ENCODE measurements around the gene EZH2. TPM values are rescaled to one million over a fixed set of nuclear protein-coding genes. Genes with fewer than 3 reads are reported as not detected.

EZH2 gene
- total and polyA plus RNA-seq, 2 donors from 2014 or later = 1.6 to 4.7 TPM

- Histone ChIP-seq H3K4me3 (ENCODE audit: low read length in 3 of 3) (no peak overlapping the region), H3K27me3 (ENCODE audit: control insufficient read depth, insufficient read depth, low read length) (no peaks in the 10 kb centered on the region), H3K9me3 (ENCODE audit: control insufficient read depth in 2 of 3, insufficient read depth in 1 of 3, low read length in 3 of 3) (no peaks in the 10 kb centered on the region), H3K9ac (ENCODE audit: low read length in 3 of 3) (no peak overlapping the region), H3K36me3 (ENCODE audit: control insufficient read depth in 2 of 3, insufficient read depth in 3 of 3, low read length in 3 of 3) (peaks cover 7 to 60% (median 39%) of the 10 kb centered on the region in 3 donors), H3K4me1 (ENCODE audit: control insufficient read depth in 2 of 3, insufficient read depth in 2 of 3, low read depth in 1 of 3, low read length in 3 of 3) (no peaks in the 10 kb centered on the region), H3K27ac (ENCODE audit: low read depth in 2 of 2, low read length in 2 of 2) (no peak overlapping the region)
- intact Hi-C loops (cut with DNase I) = no loop called here
- FAIRE-seq = no peak
- no peak for DNase-seq
- no peak for TF ChIP-seq CTCF (IDR thresholded peaks at IDR 0.05; ENCODE audit: borderline replicate concordance, extremely low read depth, insufficient read depth)
Observed at GRCh38 chr7:148794476-148794875, 89.6 kb downstream of the EZH2 start.

GRCh38 chr7:148793590-148793989 is 90.5 kb downstream of the EZH2 start:
- DNase-seq = no peak
- Histone ChIP-seq H3K9me3 (ENCODE audit: control insufficient read depth in 2 of 3, insufficient read depth in 1 of 3, low read length in 3 of 3) (no peaks in the 10 kb centered on the region), H3K4me3 (ENCODE audit: low read length in 3 of 3) (no peak overlapping the region), H3K36me3 (ENCODE audit: control insufficient read depth in 2 of 3, insufficient read depth in 3 of 3, low read length in 3 of 3) (peaks cover 5 to 59% (median 35%) of the 10 kb centered on the region in 3 donors), H3K9ac (ENCODE audit: low read length in 3 of 3) (no peak overlapping the region), H3K4me1 (ENCODE audit: control insufficient read depth in 2 of 3, insufficient read depth in 2 of 3, low read depth in 1 of 3, low read length in 3 of 3) (no peaks in the 10 kb centered on the region), H3K27me3 (ENCODE audit: control insufficient read depth, insufficient read depth, low read length) (no peaks in the 10 kb centered on the region), H3K27ac (ENCODE audit: low read depth in 2 of 2, low read length in 2 of 2) (no peak overlapping the region)
- FAIRE-seq = no peak
- no peak for TF ChIP-seq CTCF (IDR thresholded peaks at IDR 0.05; ENCODE audit: borderline replicate concordance, extremely low read depth, insufficient read depth)
- intact Hi-C loops (cut with DNase I) = no loop called here

- H3K4me1 ChIP-seq (ENCODE audit: control insufficient read depth in 2 of 3, insufficient read depth in 2 of 3, low read depth in 1 of 3, low read length in 3 of 3) = no peaks in the 10 kb centered on the region
- H3K9ac ChIP-seq (ENCODE audit: low read length in 3 of 3) = no peak overlapping the region
- FAIRE-seq = no peak
- no peaks in the 10 kb centered on the region for H3K27me3 ChIP-seq (ENCODE audit: control insufficient read depth, insufficient read depth, low read length)
- no peak overlapping the region for H3K27ac ChIP-seq (ENCODE audit: low read depth in 2 of 2, low read length in 2 of 2)
- H3K9me3 ChIP-seq (ENCODE audit: control insufficient read depth in 2 of 3, insufficient read depth in 1 of 3, low read length in 3 of 3) = no peaks in the 10 kb centered on the region
- H3K36me3 ChIP-seq (ENCODE audit: control insufficient read depth in 2 of 3, insufficient read depth in 3 of 3, low read length in 3 of 3) = peaks cover 2 to 61% (median 36%) of the 10 kb centered on the region in 3 donors
- intact Hi-C loops (cut with DNase I) = no loop called here
- H3K4me3 ChIP-seq (ENCODE audit: low read length in 3 of 3) = no peak overlapping the region
- no peak for TF ChIP-seq CTCF (IDR thresholded peaks at IDR 0.05; ENCODE audit: borderline replicate concordance, extremely low read depth, insufficient read depth)
- no peak for DNase-seq
Observed at GRCh38 chr7:148791546-148791945, 92.5 kb downstream of the EZH2 start.

- H3K9me3 ChIP-seq (ENCODE audit: control insufficient read depth in 2 of 3, insufficient read depth in 1 of 3, low read length in 3 of 3) = no peaks in the 10 kb centered on the region
- H3K27ac ChIP-seq (ENCODE audit: low read depth in 2 of 2, low read length in 2 of 2) = no peak overlapping the region
- H3K27me3 ChIP-seq (ENCODE audit: control insufficient read depth, insufficient read depth, low read length) = no peaks in the 10 kb centered on the region
- no peak for DNase-seq
- no peak for FAIRE-seq
- TF ChIP-seq CTCF (IDR thresholded peaks at IDR 0.05; ENCODE audit: borderline replicate concordance, extremely low read depth, insufficient read depth) = no peak
- no peak overlapping the region for H3K4me3 ChIP-seq (ENCODE audit: low read length in 3 of 3)
- intact Hi-C loops (cut with DNase I) = no loop called here
- no peak overlapping the region for H3K9ac ChIP-seq (ENCODE audit: low read length in 3 of 3)
- H3K36me3 ChIP-seq (ENCODE audit: control insufficient read depth in 2 of 3, insufficient read depth in 3 of 3, low read length in 3 of 3) = peaks cover 2 to 63% (median 33%) of the 10 kb centered on the region in 3 donors
- H3K4me1 ChIP-seq (ENCODE audit: control insufficient read depth in 2 of 3, insufficient read depth in 2 of 3, low read depth in 1 of 3, low read length in 3 of 3) = no peaks in the 10 kb centered on the region
Observed at GRCh38 chr7:148790850-148791249, 93.2 kb downstream of the EZH2 start.
